ENCODE results near the gene RERE. TPM values are rescaled to one million over a fixed set of nuclear protein-coding genes. Genes with fewer than 3 reads are reported as not detected.

The RERE gene
- total and polyA plus RNA-seq, 2 experiments from 2014 or later = 148 to 170 TPM

DNA sequence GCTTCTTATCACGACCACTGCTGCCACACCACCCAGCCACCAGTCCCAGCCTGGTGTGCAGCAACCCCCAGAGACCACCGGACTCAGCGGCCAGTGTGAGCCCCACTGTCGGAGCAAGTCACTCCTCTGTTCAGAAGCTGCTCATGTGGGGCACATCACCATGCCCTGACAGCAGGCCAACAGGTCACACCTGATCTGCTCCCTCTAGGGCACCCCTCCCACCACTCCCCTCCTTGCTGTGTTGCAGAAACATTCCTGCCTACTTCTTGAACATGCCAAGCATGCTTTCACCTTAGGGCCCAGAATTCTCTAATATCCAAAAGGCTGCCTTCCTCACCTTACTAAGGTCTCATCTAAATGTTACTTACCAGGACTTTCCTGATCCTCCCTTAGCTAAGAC is 353.1 kb downstream of the RERE start:
- H3F3A ChIP-seq (replicated peaks; ENCODE audit: low read depth) = no peaks in the 10 kb centered on the region; the same call in 1 of the 2 replicates
- no peaks in the 10 kb centered on the region for H3K36me3 ChIP-seq (ENCODE audit: insufficient read depth)
- peak; percentile 29 for ATAC-seq
- H3K4me1 Mint-ChIP-seq = peaks cover 67% of the 10 kb centered on the region
- H3K4me3 ChIP-seq = no peak overlapping the region
- H3K9me2 ChIP-seq (ENCODE audit: insufficient read depth) = no peaks in the 10 kb centered on the region
- no peak overlapping the region for H2AFZ ChIP-seq
- H3K4me3 Mint-ChIP-seq = no peak overlapping the region
- H3K4me1 ChIP-seq (ENCODE audit: insufficient read depth) = peaks cover 61% of the 10 kb centered on the region
- H3K36me3 Mint-ChIP-seq (ENCODE audit: low read depth) = peaks cover 6% of the 10 kb centered on the region; the same call in 1 of the 3 replicates
- peaks cover 28% of the 10 kb centered on the region for H3K79me2 ChIP-seq (replicated peaks; ENCODE audit: insufficient read depth)
- H3K27ac ChIP-seq (ENCODE audit: low read depth) = peak overlapping the region; percentile 90
- H3K9me3 Mint-ChIP-seq = no peaks in the 10 kb centered on the region
- TF ChIP-seq POLR2AphosphoS5 (IDR thresholded peaks at IDR 0.05; ENCODE audit: low read depth) (no peak), ZNF114 (CRISPR knock-in tag; IDR thresholded peaks at IDR 0.05) (no peak), CTCF (conservative IDR thresholded peaks at IDR 0.05; ENCODE audit: low read depth in 2 of 2) (no peak), CREB1 (CRISPR knock-in tag; IDR thresholded peaks at IDR 0.05; ENCODE audit: low read depth) (no peak), NANOG (IDR thresholded peaks at IDR 0.05; ENCODE audit: borderline replicate concordance) (no peak), JUNB (IDR thresholded peaks at IDR 0.05; ENCODE audit: unreplicated experiment) (no peak), ZNF462 (CRISPR knock-in tag; IDR thresholded peaks at IDR 0.05) (no peak), ZNF331 (CRISPR knock-in tag; IDR thresholded peaks at IDR 0.05; ENCODE audit: low read depth) (no peak), EZH2 (IDR thresholded peaks at IDR 0.05; ENCODE audit: low read depth, unreplicated experiment) (no peak), STAT1 (IDR thresholded peaks at IDR 0.05; ENCODE audit: unreplicated experiment) (no peak), EZH2phosphoT487 (IDR thresholded peaks at IDR 0.05; ENCODE audit: unreplicated experiment) (no peak)
- TF ChIP-seq, protein P1, sequence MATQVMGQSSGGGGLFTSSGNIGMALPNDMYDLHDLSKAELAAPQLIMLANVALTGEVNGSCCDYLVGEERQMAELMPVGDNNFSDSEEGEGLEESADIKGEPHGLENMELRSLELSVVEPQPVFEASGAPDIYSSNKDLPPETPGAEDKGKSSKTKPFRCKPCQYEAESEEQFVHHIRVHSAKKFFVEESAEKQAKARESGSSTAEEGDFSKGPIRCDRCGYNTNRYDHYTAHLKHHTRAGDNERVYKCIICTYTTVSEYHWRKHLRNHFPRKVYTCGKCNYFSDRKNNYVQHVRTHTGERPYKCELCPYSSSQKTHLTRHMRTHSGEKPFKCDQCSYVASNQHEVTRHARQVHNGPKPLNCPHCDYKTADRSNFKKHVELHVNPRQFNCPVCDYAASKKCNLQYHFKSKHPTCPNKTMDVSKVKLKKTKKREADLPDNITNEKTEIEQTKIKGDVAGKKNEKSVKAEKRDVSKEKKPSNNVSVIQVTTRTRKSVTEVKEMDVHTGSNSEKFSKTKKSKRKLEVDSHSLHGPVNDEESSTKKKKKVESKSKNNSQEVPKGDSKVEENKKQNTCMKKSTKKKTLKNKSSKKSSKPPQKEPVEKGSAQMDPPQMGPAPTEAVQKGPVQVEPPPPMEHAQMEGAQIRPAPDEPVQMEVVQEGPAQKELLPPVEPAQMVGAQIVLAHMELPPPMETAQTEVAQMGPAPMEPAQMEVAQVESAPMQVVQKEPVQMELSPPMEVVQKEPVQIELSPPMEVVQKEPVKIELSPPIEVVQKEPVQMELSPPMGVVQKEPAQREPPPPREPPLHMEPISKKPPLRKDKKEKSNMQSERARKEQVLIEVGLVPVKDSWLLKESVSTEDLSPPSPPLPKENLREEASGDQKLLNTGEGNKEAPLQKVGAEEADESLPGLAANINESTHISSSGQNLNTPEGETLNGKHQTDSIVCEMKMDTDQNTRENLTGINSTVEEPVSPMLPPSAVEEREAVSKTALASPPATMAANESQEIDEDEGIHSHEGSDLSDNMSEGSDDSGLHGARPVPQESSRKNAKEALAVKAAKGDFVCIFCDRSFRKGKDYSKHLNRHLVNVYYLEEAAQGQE (IDR thresholded peaks at IDR 0.05; ENCODE audit: unreplicated experiment) = no peak
- TF ChIP-seq, protein P2, sequence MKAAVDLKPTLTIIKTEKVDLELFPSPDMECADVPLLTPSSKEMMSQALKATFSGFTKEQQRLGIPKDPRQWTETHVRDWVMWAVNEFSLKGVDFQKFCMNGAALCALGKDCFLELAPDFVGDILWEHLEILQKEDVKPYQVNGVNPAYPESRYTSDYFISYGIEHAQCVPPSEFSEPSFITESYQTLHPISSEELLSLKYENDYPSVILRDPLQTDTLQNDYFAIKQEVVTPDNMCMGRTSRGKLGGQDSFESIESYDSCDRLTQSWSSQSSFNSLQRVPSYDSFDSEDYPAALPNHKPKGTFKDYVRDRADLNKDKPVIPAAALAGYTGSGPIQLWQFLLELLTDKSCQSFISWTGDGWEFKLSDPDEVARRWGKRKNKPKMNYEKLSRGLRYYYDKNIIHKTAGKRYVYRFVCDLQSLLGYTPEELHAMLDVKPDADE (IDR thresholded peaks at IDR 0.05) = no peak
- peak overlapping the region; percentile 49; the same call in 1 of the 2 replicates for H3K4me2 ChIP-seq
- peak overlapping the region; percentile 70 for H3K27ac Mint-ChIP-seq
- H3K27me3 ChIP-seq (ENCODE audit: insufficient read depth) = no peaks in the 10 kb centered on the region
- peak; percentile 47 for DNase-seq (ENCODE audit: low spot score)
- H3K27me3 Mint-ChIP-seq (ENCODE audit: insufficient read depth, low read depth, poor library complexity) = peaks cover 6% of the 10 kb centered on the region
- H4K20me1 ChIP-seq (replicated peaks; ENCODE audit: insufficient read depth) = no peaks in the 10 kb centered on the region
